Stimulated activated CD4-positive, alpha-beta T cell treated with anti-CD3 and anti-CD28 coated beads, Interleukin-4, amount 100 ng/mL, for 4 hours (primary cell): ENCODE measurements around the gene PTPRD.

Experiments
- DNase-seq, 2 experiments: peaks; one replicate each; pipeline ENCODE4 v3.0.0-alpha.2; 2020

The PTPRD gene

DNA sequence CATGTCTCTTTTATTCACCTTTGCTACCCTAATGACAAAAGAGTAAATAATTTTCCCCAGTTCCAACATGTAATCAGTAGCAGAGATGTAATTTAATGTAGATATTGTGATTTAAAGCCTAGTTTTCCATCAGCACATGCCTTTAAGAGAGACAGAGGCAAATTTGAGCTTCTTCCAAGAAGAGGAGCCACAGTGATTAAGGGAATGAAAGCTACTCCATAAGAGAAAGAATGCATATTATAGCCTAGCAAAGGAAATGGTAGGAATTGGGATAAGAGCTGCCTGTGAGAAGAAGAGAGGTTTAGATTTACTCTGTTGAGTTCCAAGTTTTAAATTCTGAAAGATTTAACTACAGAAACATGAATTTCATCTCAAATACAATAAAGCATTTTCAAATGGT is 2222.2 kb downstream of the PTPRD start:
- no peak for DNase-seq

DNA sequence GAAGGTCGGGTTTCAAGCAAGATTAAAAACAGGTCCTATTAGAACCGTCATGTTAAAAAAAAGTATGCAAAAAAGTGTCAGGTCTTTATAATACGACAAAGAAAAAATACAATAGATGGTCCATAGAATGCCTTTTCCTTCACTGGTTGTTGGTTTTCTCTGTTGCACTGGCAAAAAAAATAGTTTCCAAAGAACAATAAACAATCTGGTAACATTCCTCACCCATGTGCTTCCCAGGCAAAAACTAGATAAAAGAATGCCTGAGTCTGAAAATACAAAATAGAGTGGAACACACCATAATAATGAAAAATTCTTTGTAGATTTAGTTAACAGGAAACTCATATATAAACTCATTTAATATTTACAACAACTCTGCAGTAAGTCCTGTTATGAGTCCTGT is 2223.3 kb downstream of the PTPRD start:
- no peak for DNase-seq

DNA sequence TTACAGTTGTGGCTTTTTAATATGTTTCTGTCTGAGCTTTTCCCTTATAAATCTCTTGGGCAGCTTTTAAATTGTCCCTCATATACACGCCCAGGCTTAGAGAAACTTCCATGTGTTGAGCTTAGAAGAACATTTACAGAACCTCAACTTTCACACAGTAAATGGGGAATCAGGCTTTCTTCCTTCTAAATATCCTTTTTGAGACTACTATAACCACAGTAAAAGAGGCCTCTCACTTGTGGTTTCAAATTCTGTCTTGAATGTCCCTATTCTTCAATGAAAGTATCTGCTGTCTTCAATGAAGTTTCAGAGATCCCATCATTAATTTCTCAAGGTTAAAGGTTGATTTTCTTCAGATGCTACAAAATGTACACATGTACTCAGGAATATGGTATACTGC is 2224.7 kb downstream of the PTPRD start:
- no peak for DNase-seq

DNA sequence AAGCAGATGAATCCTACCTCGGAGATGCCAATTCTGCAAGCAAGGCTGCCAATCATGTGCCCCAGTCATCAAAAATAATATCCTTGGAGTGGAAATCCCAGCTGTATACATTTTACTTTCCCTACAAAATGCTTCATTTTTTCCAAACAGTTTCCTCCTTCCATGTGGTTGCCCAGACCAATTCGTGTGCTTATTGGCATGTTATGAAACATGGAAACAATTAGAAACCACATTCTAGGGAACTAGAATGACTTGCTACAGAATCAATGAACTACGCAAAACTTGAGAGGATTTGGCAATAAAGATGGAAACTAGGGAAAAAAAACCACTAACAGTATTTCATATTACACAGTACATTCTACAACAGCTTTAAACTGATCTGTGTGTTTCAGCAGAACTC is 2228.7 kb downstream of the PTPRD start:
- DNase-seq, result no peak

DNA sequence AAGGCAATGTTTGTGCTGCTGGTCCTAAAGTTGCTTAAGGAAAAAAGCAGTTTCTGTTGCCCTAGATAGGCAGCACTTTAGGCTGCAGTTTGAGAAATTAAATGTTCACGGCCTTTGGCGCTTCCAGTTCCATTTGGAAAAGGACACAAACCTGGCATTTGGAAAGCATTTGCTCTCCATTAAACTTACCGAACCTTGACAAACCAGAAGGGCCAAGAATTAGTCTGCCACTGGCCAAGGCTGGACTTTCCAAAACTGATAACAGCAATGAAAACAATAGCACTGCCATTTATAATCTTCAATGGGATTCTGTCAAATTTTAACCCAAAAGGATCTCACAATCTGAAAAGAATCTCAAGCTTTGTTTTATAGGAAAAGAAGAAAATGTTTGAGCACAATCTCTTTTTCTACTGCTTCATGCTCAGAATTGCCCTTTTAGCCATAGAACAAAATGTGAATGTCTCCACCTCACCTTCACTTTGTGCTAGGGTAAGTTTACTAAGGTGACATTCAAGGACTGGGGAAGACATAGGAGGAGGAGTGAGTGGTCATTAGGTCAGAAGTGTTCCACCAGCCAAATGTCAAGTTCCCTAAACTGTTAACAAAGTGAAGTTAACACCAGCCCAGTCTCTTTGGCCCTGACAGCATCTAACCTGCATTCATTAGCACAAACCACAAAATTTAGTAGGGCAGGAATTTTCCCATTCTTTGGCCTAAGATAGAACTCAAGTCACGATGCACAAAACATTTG is 2229.8 kb downstream of the PTPRD start:
- no peak for DNase-seq

DNA sequence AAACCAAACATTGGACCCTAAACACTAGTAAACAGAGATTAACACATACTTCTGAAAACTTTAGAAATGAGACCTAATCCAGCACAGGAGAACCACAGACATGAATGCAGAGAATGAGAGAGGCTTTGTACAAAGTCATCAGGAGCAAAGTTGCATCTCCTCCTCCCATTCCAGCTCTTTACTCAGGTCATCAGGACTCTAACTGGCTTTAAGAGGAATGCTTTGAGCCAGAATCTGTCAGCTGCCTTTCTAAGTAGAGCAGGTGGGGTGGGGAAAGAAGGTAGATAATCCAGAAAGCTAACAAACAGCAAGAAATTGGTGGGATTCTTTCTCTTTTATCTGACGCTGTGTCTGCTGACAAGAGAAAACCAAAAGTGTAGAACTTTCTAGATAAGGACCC is 2230.5 kb downstream of the PTPRD start:
- no peak for DNase-seq

DNA sequence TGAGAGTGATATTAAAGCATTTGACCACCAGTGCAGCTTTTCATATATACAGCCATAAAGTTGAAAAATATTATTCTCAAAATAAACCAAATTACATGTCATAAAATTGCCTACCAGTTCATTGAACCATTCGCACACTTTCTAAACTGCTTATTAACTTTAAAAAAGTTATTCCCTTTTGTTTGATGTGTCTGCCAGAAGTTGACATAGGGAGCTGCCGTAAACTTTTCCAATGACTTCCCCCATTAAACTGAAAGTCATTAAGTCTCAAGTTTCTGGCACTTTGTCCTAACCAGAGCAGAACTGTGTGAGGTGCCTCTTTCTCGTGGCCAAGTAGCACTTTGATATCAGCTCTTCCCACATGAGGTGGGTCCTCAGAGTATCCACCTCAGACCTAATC is 2231.2 kb downstream of the PTPRD start:
- no peak for DNase-seq

DNA sequence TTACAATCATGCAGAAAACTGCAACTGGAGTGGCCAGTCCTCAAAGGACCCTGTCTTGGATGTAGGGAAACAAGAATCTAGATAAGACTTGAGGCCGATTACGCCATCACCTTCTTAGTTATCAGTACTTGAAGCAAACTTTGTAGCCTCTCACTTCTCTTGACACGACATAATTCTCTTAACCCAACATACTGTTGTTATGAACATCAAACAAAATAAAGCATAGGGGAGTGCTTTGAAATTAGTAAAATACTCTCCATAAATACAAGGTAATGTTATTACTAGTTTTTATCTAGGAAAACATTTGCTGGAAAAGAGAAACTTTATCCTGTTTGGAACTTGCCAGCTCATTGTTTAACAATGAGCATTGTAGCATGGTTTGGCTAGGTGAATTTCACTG is 2238.3 kb downstream of the PTPRD start:
- no peak for DNase-seq

DNA sequence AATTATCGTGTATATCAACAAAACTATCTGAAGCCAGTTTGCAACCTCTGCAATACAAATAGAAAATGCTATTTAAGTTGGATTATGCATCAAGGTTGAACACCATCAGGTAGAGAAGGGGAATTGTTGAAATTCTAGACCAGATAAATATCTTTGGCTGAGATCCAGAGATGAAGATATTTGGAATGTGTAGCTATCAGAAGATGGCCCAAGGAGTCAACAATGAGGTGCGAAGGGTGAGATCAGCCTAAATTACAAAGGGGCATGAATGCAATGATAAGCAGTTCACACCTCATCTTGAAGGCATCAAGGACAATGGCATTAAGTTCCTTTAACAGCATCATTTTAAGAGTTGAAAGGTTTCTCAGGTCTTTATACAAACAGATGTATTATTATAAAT is 2241.1 kb downstream of the PTPRD start:
- DNase-seq, result no peak

DNA sequence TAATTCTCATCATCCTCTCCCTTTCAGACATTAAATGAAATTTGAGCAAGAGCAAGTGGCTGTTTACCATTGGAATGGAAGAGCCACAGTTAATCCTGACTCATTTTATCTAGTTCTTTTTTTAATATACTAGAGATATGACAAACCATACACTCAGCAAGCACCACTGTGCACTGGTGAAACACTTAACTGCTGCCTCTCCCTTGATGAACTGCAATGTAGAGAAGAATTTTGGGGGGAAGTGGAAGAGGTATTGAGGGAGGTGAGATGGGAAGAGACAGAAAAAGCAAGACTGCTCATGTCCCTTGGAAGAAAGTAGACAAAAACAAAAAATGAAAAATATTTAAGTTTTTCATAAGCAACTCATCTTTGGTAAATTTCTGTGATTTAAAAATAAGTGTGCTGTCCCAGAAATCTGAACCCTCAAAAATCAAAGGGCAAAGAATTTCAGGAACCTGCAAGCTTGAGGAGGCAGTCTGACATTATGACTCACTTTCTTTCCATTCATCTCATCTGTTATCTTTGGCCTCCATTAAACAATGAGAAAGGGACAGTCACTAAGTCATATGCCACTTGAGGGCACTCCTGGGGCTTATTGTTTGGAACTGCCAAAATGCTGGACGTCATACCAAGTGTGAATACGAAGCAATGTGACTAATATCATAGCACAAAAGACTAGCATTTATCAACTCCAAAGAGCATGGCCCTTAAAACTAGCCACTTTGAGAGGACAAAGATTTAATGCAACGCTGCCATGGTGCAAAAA is 2246.5 kb downstream of the PTPRD start:
- DNase-seq, result no peak

DNA sequence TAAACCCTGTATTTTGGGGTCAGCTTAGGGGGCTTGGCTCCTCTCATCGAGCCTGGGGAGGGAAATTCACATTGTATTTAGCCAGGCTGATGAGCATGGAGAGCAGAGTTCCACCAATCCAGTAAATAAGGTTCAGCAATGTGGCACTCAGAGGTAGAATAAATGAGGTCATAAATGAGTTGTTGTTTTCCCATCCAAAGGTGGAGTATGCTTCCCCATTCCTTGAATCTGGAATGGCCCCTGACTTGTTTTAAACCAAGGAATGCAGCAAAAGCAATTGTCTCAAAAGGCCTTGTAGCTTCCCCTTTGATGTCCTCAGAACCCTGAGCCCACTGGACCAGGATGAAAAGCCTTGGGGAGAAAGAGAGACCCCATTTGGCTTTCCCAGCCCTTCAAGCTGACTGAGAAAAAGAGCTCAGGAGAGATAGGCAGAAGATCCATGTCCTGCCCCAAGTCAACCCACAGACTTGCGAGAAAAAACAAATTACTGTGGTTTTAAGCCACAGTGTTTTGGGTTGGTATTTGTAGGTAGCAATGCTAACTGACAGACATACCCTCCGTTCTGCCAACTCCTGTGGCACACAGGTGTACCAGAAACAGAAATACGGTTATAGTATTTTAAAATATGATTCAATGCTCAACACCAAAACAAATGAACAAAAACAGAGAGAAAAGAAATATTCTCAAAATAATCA is 2247.2 kb downstream of the PTPRD start:
- no peak for DNase-seq

DNA sequence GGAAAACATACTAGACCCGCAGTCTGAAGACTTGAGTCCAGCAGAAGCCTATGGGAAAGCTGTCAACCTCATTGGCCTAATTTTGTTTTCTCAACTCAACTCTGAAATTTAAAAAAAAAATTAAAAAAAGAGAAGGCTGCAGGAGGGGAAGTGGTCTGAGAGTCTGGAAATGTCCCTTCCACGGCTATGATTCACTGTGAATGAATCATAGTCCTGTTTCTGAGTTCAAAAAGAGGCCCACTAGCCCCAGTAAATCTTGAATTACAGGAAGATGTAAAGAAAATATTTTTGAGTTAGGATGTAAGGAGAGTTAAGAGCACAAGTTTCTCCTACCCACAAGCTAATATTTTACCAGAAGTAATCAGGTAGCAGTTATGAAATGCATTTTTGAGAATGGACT is 2247.8 kb downstream of the PTPRD start:
- no peak for DNase-seq

DNA sequence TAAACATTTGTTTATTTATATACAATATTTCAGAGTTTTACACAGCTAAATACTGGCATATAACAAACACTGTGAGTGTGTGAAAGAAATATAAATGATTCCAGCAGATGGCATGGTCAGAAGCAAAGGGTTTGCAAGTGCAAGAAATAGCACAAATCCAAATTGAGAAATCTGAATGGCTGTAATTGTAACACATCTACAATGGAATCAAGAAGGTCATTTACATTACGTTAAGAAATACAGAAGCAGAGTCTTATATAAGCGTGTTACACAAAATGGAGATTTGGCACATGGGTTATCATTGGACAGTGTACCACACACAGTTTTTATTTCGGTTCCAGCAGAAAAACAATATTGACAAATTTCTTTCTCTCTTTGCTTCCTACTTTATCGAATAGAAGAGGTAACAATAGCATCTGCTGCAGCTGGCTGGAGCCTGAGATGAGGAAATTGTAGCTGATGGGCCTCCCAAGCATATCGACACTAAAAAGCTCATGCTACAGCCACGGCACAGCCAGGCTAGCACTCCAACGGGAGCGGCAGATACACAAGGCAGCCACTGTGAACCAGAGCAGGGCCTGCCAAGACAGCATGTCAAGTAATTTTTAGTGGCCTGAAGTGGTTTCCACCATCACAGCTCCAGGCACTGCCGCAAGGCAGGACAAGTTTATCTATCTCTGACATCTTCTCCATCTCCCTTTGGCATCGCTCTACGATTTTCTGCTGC is 2248.6 kb downstream of the PTPRD start:
- DNase-seq, result no peak

DNA sequence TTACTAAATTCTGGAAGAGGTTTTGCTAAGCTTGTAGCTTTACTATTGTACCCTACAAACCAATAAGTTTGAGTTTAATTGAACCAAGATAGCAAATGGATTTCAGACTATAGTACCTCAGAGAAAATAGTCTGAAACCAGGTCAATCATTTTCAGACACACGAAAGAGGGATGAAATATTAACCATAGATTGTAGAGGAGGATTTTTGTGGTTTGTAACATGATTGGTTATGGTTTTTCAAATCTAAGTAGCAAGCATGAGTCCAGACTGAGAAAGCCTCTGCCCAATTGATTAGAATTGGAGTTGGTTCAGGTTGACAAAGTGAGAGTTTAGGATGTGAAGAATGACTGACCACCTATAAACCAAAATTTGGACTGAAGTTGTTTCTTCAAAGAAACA is 2250.6 kb downstream of the PTPRD start:
- no peak for DNase-seq

DNA sequence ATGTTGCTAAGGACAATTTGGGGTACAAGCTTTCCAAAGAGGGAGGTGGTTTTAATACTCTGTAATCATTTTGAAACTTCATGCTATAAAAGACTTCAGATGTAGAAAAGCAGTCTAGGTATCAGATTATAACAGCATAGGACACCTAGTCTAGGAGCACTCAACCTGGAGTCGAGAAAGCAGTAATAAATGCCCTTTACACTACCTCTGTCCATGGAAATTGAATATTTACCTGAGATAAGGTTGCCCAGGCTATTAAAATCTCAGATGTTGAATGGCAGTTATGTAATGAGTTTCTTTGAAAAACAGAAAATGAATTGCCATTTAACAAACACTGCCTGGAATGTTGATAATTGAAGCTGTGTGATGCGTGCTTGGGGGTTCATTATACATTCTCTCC is 2251.4 kb downstream of the PTPRD start:
- no peak for DNase-seq

DNA sequence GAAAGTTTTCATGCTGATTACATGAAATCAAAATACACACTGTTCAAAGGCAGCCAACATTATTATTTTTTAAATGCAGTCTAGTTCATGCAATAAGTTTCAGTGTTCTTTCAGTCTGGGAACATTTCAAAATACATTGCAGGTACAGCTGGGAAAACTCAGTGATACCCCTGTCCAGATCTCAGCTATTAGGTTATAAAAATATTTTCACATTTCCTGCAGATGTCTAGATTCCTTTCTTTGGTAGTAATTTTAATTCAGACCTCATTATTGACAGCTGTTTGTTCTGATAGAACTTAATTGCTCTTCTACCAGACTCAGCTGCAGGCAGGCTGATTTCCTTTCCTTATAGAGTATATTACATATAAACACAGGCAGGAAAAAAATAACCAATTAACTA is 2256.4 kb downstream of the PTPRD start:
- DNase-seq, result no peak

DNA sequence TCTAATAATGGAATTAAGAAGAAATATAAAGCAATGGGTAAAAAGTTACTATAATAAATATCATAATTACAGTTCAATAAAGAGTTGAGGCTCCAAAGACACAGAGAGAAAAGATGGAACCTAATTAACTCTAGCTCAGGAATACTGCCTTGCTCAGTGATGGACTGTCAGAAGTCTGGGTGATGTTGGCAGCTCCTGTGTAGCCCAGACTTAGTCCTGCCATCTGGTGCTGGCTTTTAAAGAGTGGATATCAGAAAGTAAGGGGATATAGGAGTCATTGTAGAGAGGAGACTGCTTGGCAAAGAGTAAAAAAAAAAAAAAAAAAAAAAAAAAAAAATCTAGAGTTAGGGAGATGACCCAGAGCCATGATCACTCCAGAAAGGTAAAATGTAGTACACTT is 2261.4 kb downstream of the PTPRD start:
- DNase-seq, result no peak

DNA sequence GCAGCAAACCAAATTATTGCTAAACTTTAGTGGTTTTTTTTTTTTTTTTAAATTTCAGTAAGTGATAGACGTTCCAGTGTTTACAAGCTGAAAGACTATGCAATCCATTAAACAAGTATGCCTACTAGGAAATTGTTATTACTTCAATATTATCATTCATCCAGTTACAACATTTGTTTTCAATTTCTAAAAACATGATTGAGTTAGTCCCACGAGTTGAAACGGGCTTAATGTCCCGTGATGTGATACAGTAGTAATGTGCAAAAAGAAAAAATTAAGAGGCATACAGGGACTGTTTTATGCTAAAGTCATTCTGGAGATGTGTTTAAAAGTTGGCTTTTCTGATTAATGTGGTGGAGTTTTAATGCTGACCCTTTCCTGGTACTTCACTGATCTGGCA is 2262.9 kb downstream of the PTPRD start:
- no peak for DNase-seq

DNA sequence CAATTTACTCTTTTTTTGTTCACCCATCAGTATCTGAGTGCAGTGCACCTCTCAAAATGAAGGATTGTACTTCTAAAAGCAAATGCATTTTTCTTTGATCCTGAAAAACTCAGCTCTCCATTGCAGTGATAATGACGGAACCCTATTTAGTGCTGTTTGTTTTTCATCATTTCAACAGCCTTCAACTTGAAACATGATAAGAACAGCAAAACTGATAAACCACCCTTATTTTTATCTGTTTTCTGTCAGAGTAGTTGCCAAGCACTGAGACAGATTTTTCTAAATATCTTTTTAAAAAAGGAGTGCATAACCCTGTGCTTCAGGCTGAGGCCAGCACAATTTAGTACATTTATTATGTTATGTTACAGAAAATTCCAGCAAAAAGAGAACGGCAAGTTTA is 2263.4 kb downstream of the PTPRD start:
- DNase-seq, result no peak

DNA sequence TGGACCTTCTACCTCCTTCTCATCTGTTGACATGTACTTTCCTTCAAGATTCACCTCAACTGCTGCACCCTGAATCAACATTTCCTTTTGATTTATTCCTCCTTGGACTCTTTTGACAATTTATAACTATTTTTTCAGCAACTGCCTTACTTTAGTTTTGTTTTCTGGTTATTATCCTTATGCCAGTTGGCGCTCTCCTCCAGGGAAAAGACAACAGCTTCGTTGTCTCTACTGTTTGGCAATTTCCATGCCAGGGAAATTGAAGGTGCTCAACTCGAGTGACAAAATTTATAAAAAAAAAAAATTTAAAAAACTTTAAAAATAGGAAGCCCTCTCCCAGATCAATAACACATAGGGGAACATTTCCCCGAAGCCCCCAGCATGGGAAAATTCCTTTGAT is 2264.0 kb downstream of the PTPRD start:
- DNase-seq, result no peak

DNA sequence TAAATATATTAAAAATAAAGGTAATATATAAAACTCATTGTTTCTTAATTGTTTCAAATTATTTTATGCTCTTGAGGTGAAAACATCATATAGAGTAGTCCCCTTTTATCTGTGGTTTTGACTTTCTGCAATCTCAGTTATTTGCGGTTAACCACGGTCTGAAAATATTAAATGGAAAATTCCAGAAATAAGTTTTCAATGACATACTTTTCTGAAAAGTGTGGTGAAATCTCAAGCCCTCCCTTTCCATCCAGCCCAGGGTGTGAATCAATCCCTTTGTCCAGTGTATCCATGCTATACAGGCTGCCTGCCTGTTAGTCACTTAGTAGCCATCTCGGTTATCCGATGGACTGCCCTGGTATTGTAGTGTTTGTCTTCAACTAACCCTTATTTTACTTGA is 2266.5 kb downstream of the PTPRD start:
- DNase-seq, result no peak

DNA sequence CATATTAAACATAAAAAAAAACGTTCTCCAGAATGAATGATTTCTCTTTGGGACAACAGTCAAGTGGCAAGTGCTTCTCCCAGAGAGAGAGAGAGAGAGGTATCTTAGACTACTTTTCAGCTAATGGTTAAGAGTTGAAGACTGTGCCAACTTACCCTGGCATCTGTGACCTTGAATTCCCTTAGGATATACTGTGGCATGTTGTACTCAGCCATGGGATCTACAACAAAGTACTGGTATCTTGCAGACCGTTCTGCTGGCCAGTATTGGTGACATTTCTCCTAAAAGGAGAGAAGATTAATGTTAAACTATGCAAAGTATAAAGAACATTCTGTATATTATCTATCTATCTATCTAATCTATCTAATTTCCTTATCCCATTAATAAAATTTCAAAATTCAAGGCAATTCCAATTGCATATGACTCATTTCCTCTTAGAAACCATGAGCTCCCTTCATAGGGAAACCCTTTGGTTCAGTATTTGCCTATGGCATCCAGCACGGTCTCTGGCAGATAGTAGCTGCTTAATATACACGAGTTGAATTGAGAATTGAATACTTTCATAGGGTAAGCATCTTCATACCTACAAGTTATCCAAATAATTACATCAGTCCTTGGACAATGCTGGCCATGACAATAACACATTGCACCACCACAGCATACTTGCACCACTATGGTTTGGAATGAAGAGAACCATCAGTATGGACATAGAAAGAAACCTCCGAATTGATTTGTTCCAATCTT is 2273.9 kb downstream of the PTPRD start:
- DNase-seq, result no peak
